Stimulated activated CD4-positive, alpha-beta T cell treated with anti-CD3 and anti-CD28 coated beads, Interleukin-4, amount 100 ng/mL, for 4 hours (primary cell): ENCODE measurements around the gene ZMYM3.

Experiments used
- DNase-seq, 2 experiments: peaks; one replicate each; pipeline ENCODE4 v3.0.0-alpha.2; 2020

Gene ZMYM3

DNA sequence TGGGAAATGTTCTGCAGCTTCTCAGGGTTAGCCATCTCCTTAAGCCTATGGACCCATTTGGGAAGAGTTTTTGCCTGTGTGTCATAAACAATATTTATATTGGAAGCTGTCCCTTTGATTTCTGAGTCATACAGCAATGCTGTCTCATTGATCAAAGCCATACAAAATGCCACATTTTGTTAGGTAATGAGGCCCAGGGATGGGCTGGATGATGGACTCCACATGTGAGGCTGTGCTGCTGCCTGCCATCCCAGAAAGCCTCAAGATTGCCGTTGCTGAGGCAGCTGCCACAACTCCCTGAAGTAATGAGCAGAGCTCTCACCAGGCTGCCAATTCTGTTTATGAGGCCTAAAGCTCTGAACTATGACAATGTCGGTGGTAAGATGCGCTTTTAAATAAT lies 43.1 kb downstream of the ZMYM3 start:
- no peak for DNase-seq

DNA sequence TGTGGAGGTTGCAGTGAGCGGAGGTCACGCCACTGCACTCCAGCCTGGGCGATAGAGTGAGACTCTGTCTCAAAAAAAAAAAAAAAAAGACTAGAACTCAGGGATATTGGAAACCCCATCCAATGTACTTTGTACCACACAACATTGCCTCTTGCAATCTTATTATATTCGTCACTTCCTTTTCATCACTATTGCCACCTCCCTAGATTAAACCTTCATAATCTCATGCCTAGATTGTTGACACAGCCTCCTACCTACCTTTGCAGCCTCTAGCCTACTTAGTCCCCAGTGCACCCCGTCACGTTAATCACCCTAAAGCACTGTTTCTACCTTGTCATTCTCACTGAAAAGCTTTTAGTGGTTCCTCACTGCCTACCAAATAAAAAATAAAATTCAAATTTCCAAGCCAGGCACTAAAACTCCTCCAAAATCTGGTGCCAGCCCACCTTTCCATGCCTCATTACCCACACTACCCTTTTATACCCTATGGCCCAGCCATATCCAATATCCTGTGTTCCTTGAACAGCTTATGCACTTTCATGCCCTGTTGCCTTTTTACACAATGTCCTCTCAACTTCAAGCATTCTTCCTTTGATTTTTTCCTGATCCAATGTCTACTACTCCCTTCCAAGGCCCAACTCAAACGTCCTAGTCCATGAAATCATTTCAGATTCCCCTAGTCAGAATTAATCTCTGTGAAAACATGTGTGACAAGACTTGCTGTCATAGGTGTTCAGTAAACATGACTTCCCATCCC lies 54.5 kb downstream of the ZMYM3 start:
- DNase-seq, result no peak

DNA sequence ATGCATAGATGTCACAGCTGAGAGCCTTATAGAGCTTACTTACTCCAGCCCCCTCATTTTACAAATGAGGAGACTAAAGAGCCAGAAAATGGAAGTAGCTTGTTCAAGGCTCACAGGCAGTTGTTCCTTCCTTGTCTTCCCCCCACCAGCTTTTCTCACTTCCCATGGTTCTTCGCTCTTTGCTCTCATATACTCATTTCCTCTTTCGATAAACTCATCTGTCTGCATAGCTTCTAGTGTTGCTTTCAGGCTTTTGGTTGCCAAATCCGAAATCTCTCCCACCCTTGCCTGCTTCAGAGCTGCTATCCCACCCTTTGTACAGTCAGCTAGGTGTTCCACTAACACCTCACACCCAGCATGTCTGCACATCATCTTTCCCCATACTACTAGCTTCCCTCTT lies 55.9 kb downstream of the ZMYM3 start:
- DNase-seq, result no peak

DNA sequence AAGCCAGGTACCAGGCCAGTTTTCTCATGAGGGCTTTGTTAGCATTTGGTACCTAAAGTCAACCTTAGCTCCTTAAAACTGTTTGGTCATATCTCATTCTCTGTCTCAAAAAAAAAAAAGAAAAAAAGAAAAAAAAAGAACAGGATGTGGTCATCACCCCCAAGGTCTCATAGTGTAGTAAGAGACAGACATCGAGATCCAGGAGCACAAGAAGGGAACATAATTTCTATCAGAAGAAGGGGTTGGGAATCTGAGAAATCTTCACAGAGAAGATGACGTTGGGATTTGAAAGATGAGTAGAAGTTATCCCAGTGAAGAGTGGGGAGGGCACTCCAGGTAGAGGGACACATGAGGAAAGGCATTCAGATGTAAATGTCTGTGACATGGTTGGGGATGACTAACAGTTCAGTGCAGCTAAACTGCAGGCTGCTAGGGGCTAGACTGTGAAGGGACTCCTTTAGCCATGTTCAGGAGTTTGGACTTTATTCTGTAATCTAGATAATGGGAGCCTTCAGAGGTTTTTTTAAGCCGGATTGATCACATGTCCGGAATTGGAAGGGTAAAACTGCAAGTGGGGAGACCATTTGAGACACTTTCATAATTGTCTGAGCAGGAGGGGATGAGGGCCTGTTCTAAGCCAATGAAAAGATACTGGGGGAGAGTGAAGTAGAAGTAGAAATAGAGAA lies 57.8 kb downstream of the ZMYM3 start:
- DNase-seq, result no peak

DNA sequence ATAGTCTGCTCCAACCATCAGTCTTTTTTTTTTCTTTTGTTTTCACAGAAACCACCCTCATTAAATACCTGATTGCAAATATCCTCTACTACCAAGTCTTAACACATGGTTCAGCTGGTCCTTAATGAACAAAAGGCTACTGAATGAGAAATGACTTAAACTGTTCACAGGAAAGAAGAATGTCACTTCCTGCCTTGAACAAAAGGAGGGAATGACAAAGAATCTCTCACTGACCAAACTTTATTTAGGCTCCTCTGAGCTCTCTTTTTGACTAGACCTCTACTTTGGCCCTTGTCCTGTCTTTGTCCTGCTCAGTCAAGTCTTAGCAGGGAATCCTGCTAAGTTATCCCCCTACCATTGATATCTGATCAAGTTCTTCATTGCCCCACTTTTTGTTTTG lies 62.7 kb downstream of the ZMYM3 start:
- DNase-seq, result no peak
